ENCODE results near the gene YWHAG. TPM values are rescaled to one million over a fixed set of nuclear protein-coding genes. Genes with fewer than 3 reads are reported as not detected.
A peak's percentile ranks its signal among the peaks of the same experiment; 100 is the strongest.

Gene YWHAG
- total and polyA plus RNA-seq, 2 experiments from 2014 or later, result 82.2 to 179 TPM

GRCh38 chr7:76328389-76328788, 30.4 kb downstream of the YWHAG start:
- Histone ChIP-seq H3K9me2 (ENCODE audit: insufficient read depth) (no peaks in the 10 kb centered on the region), H3F3A (replicated peaks; ENCODE audit: low read depth) (peaks cover 50% of the 10 kb centered on the region), H3K4me1 (ENCODE audit: insufficient read depth) (no peaks in the 10 kb centered on the region; the same call in 1 of the 2 replicates), H2AFZ (no peak overlapping the region), H3K36me3 (ENCODE audit: insufficient read depth) (peaks cover 40% of the 10 kb centered on the region), H3K4me3 (no peak overlapping the region), H3K79me2 (replicated peaks; ENCODE audit: insufficient read depth) (peaks cover 92% of the 10 kb centered on the region), H3K27me3 (ENCODE audit: insufficient read depth) (no peaks in the 10 kb centered on the region), H4K20me1 (replicated peaks; ENCODE audit: insufficient read depth) (peaks cover 76% of the 10 kb centered on the region), H3K4me2 (no peak overlapping the region), H3K27ac (ENCODE audit: low read depth) (no peak overlapping the region)
- Mint-ChIP-seq H3K9me3 (no peaks in the 10 kb centered on the region), H3K4me3 (no peak overlapping the region), H3K27ac (peak overlapping the region; percentile 56; the same call in 1 of the 2 replicates), H3K27me3 (ENCODE audit: insufficient read depth, low read depth, poor library complexity) (peaks cover 7% of the 10 kb centered on the region), H3K36me3 (ENCODE audit: low read depth) (peaks cover 87% of the 10 kb centered on the region), H3K4me1 (peaks cover 28% of the 10 kb centered on the region)
- DNase-seq (ENCODE audit: low spot score) (no peak), ATAC-seq (no peak)
- TF ChIP-seq REST (IDR thresholded peaks at IDR 0.05; ENCODE audit: unreplicated experiment), result no peak
- no peak for TF ChIP-seq EZH2 (IDR thresholded peaks at IDR 0.05; ENCODE audit: low read depth, unreplicated experiment)
- no peak for TF ChIP-seq CTCF (conservative IDR thresholded peaks at IDR 0.05; ENCODE audit: low read depth in 2 of 2)
- no peak for TF ChIP-seq STAT1 (IDR thresholded peaks at IDR 0.05; ENCODE audit: unreplicated experiment)
- TF ChIP-seq JUNB (IDR thresholded peaks at IDR 0.05; ENCODE audit: unreplicated experiment), result no peak
- TF ChIP-seq CREB1 (CRISPR knock-in tag; IDR thresholded peaks at IDR 0.05; ENCODE audit: low read depth), result no peak
- TF ChIP-seq NANOG (IDR thresholded peaks at IDR 0.05; ENCODE audit: borderline replicate concordance), result no peak
- no peak for TF ChIP-seq ZNF462 (CRISPR knock-in tag; IDR thresholded peaks at IDR 0.05)
- TF ChIP-seq ZNF114 (CRISPR knock-in tag; IDR thresholded peaks at IDR 0.05), result no peak
- TF ChIP-seq POLR2AphosphoS5 (IDR thresholded peaks at IDR 0.05; ENCODE audit: low read depth), result no peak
- no peak for TF ChIP-seq EZH2phosphoT487 (IDR thresholded peaks at IDR 0.05; ENCODE audit: unreplicated experiment)
- TF ChIP-seq ETS1 (IDR thresholded peaks at IDR 0.05), result no peak
- no peak for TF ChIP-seq ZNF331 (CRISPR knock-in tag; IDR thresholded peaks at IDR 0.05; ENCODE audit: low read depth)
